ENCODE data around the gene ANKRD33B.
"Not testable (repeated sequence)": the region's sequence is repeated elsewhere in the genome, so short reads cannot be mapped to it uniquely, and the experiment has no call there.

The ANKRD33B gene

DNA sequence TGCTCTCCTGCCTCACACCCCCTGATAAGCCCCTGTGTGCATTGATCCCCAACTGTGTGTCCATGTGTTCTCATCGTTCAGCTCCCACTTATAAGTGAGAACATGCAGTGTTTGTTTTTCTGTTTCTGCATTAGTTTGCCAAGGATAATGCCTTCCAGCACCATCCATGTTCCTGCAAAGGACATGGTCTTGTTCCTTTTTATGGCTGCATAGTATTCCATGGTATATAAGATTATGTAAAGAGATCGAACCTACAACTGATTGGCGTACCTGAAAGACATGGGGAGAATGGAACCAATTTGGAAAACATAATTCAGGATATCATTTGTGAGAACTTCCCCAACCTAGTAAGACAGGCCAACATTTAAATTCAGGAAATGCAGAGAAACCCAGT lies 32.4 kb downstream of the ANKRD33B start:
- no peak for DNase-seq

GRCh38 chr5:10596886-10597451 lies 33.1 kb downstream of the ANKRD33B start:
- DNase-seq, result no peak

DNA sequence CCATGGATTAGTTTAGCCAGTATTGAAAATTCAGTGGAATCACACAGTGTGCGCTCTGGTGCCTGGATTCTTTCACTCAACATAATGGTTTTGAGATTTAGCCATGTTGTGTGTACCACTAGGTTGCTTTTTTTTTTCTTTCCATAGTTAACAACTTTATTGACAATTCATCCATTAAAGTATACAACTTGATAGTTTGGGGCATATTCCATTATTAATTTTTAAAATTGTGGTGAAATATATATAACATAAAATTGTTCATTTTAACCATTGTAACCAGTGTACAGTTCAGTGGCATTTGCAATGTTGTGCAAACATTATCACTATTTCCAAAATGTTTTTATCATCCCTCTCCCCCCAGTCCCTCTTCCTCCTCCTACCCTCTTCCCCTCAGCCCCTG lies 35.2 kb downstream of the ANKRD33B start:
- DNase-seq, result no peak

- DNase-seq, result peak; percentile 51
Measured at GRCh38 chr5:10599862-10600284, 36.0 kb downstream of the ANKRD33B start.

GRCh38 chr5:10600626-10601245 lies 36.9 kb downstream of the ANKRD33B start:
- no peak for DNase-seq

DNA sequence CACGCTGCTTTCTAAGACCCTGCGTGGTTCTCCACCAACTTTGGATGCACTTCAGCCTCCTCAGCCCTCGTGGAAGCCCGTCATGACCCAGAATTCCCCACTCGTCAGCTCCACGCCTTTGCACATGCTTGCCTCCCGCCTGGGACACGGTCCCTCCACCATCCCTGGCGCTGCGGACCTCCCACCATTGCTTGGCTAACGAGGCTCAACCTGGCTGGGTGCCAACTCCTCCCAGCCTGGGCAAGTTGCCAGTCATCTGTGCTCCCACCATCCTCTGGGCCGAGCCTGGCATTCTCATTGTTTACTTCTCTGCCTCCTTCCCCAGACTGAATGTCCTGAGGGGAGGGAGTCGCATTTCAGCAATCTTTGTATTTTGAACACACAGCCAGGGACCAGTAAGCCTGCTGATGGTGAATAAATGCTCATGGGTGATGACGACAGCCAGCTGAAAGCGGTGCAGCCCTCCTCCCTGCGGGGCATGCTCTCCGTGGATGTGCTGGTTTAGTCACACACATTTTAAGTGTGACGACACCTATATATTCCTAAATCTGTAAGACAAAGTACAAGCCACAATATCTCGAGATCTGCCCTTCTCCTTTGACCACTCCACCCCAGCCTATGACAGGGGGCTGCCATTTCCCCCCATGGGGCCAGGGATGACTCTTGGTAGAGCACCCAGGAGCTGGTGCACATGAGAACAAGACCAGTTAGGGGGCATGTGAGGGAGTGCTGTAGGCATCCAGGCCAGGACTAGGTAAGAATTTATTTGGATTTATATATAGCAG lies 37.6 kb downstream of the ANKRD33B start:
- DNase-seq, result no peak

- DNase-seq, result no peak
Measured at GRCh38 chr5:10602031-10602806, 38.3 kb downstream of the ANKRD33B start.

- DNase-seq, result no peak
Measured at GRCh38 chr5:10604975-10605374, 41.1 kb downstream of the ANKRD33B start.

GRCh38 chr5:10606632-10607022 lies 42.8 kb downstream of the ANKRD33B start:
- DNase-seq, result not testable (repeated sequence)

GRCh38 chr5:10607023-10607665 lies 43.3 kb downstream of the ANKRD33B start:
- DNase-seq, result no peak

- DNase-seq, result peak; percentile 91
Measured at GRCh38 chr5:10607666-10608073, 43.8 kb downstream of the ANKRD33B start.

DNA sequence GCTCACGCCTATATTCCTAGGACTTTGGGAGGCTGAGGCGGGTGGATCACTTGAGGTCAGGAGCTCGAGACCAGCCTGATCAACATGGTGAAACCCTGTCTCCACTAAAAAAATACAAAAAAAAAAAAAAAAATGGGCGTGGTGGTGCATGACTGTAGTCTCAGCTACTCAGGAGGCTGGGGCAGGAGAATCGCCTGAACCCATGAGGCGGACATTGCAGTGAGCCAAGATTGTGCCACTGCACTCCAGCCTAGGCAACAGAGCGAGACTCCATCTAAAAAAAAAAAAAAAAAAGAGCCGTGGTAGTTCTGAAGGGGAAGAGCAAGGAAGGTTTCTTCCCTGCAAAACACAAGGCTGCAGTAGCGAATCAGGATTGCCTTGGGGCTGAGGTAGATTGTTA lies 44.2 kb downstream of the ANKRD33B start:
- DNase-seq, result not testable (repeated sequence)

DNA sequence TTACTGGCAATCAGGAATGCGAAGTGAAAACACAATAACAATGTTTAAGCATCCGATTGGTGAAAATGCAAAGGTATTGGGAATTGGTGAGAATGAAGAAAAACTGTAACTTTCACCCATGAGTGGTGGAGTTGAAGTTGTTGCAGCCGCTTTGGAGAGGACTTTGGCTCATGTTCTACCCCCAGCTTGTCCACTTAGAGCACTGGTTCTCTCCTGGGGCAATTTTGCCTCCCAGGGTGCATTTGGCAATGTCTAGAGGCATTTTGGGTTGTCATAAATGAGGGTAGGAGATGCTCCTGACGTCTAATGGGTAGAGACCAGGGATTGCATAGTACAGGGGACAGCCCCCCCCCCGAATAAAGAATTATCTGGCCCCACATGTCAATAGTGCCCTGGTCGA lies 46.2 kb downstream of the ANKRD33B start:
- no peak for DNase-seq

- no peak for DNase-seq
Measured at GRCh38 chr5:10611290-10611689, 47.4 kb downstream of the ANKRD33B start.

DNA sequence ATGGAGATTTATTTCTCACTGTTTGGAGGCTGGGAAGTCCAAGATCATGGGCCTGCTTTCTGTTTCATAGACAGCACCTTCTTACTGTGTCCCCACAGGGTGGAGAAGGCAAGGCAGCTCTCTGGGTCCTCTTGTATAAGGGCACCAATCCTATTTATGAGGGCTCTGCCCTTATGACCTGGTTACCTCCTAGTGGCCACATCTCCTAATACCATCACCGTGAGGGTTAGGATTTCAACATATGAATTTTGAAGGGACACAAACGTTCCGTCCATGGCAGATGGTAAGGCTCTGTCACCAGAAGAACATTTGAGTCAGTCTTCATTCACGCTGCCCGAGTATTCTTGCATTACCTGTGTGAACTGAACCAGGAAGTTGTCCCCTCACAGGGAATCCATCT lies 48.4 kb downstream of the ANKRD33B start:
- DNase-seq, result no peak

DNA sequence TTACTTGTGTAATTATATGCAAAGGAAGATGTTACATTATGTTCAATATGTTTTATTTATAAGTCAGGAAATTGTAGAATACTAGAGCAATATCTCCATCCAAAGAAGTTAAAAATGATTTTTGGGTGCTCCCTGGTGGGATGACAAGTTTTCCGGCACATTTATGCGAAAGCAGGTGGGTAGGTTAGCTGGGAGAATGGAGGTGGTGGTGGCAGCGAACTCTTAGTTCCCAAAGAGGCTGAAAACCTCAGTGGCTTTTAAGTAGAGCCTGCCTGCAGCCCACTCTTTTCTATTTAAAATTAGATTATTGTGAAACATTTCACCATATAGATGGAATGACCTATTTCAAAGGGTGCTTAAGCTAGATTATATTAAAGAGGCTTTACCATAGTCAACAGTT lies 51.8 kb downstream of the ANKRD33B start:
- DNase-seq, result no peak

GRCh38 chr5:10617103-10617502 lies 53.2 kb downstream of the ANKRD33B start:
- DNase-seq, result no peak

GRCh38 chr5:10618311-10618710 lies 54.4 kb downstream of the ANKRD33B start:
- DNase-seq, result no peak

DNA sequence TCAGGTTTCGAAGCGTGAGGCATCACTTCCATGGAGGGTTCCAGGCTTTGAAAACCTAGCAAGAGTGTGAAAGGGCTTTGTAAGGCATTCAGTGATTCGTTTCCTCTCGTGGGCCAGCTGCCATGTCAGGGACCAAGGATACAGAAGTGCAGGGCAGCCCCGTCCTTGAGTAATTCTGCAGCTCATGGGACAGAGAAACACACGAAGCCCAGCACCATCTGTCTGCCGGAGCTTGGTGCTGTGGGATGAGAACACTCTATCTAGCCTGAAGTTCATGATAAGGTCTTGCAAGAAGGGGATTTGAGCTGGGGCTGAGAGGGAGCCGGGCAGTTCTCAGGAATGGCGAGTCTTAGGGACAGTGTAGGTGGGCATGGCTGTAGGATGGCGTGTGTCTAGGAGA lies 55.8 kb downstream of the ANKRD33B start:
- DNase-seq, result no peak

DNA sequence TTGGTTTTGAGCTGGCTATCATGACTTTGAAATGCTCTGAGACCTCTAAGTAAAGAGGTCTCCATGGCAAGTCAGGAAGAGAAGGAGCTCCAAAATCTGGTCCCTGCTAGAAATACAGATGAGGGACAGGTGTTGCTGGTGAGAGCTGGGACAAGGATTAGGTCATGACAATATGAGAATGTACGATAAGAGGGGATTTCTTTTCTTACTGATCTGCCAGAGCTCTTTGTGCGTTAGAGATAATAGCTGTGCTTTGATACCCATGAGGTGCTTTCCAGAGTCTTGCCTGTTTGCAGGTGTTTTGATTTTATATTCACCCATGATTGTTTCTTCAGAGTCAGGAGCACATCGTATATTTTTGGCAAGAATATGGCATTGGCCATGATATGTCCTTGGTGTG lies 56.5 kb downstream of the ANKRD33B start:
- DNase-seq, result no peak

DNA sequence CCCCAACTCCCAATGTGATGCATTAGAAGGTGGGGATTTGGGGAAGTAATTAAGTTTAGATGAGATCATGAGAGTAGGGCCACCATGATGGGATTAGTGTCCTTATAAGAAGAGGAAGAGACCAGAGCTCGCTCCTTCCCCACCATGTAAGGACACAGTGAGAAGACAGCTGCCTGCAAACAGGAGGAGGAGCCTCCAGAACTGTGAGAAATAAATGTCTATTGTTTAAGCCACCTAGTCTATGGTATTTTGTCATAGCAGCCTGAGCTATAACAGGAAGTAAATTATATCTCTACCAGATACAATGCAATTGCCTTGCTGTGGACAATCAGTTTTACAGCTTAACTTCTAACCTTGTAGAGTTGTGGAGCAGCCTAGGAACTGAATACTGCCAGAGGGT lies 58.0 kb downstream of the ANKRD33B start:
- peak; percentile 80 for DNase-seq

DNA sequence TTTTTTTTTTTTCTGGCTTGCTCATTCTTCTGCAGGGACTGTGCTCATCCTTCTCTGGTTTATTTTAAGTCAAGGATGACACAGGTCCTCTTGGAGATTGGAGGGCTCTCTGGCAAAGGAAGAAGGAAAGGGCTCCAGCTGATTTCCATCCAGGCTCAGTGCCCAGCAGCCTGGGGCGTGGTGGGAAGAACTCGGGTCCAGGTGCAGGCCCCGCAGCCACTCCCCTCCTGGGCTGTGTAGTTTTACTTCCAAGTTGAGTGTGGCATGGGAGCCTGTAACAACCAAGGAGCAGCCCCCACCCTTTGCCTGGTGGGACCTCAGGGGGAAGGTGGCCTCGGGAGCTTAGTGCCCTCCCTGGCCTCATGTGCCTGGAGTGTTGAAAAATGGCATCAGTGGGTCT lies 58.9 kb downstream of the ANKRD33B start:
- DNase-seq, result no peak

- no peak for DNase-seq
Measured at GRCh38 chr5:10623305-10623910, 59.5 kb downstream of the ANKRD33B start.
